K562 (cell line): ENCODE data around the gene CRADD. TPM values are rescaled to one million over a fixed set of nuclear protein-coding genes. Genes with fewer than 3 reads are reported as not detected.

Source experiments
- RBM14 ChIP-seq: fragments of 200-400 bp; formaldehyde crosslinking; IDR thresholded peaks from 2 replicates; pipeline ENCODE4 v1.6.1; 2018; ENCODE audit warnings: low read depth, mild to moderate bottlenecking, low read length, moderate library complexity, borderline replicate concordance; ENCODE audit not compliant: insufficient read depth
- ZNF318 ChIP-seq, 2 experiments: fragments of 450-650 bp; IDR thresholded peaks; 2 replicates each; pipeline ENCODE4 v1.6.1; 2016; ENCODE audit warnings: mild to moderate bottlenecking in 2 of 2, borderline replicate concordance in 1 of 2, low read depth in 1 of 2, moderate library complexity in 1 of 2
- polyA plus RNA-seq, 8 experiments: library from polyadenylated mRNA; depleted of rRNA in 4 of 8; stranded (reverse) in 5 of 8; unstranded in 3 of 8; fragments of >200 nt; fragmentation: Nextera tagmentation in 2 of 8; fragmentation: Illumina TruSeq in 1 of 8; extraction: Ambion mirVana in 2 of 8; extraction: Trizol in 1 of 8; gene quantifications; 2 replicates each; pipeline versions ENCODE4 v1.2.1 to v1.2.3, GENCODE V29; 2011 to 2014; ENCODE audit warnings: inconsistent platforms in 1 of 8, missing spikeins in 1 of 8
- total RNA-seq, 7 experiments: library from RNA; depleted of rRNA in 6 of 7; stranded (reverse); fragments of >200 nt in 6 of 7; fragmentation: Illumina TruSeq in 2 of 7; extraction: Trizol in 2 of 7; gene quantifications; 2 replicates each; pipeline versions ENCODE4 v1.2.1 to v1.2.3, GENCODE V29; 2011 to 2021; ENCODE audit warnings: low replicate concordance in 1 of 7

CRADD gene
- total and polyA plus RNA-seq, 9 of the 15 experiments (the other 6 are each of a cell fraction or from before 2014, with no cell fraction given), result 20.5 to 41.1 (median 25.9) TPM

GRCh38 chr12:93829016-93829415 lies 151.8 kb downstream of the CRADD start (continued):
- TF ChIP-seq ZNF318 (IDR thresholded peaks at IDR 0.05; ENCODE audit: borderline replicate concordance in 1 of 2, low read depth in 1 of 2) (no peak), RBM14 (no peak)
